Neural cell (in vitro differentiated cells): ENCODE results near the gene SHC2. TPM values are rescaled to one million over a fixed set of nuclear protein-coding genes. Genes with fewer than 3 reads are reported as not detected.

Source experiments
- H2AFZ ChIP-seq: fragments of 200-600, 300-800 bp; sonication (generic), shearing (Covaris generic); 2 replicates; pipeline ENCODE4 v1.6.0; 2014; ENCODE audit warnings: low read depth, mild to moderate bottlenecking, antibody characterized with exemption, low read length, moderate library complexity
- H3F3A ChIP-seq: fragments of 200-600 bp; shearing (Covaris generic); 2 replicates; pipeline ENCODE4 v1.6.1; 2016; ENCODE audit warnings: mild to moderate bottlenecking, moderate library complexity, mixed read lengths, antibody characterized with exemption, low read length; ENCODE audit not compliant: insufficient read depth, poor library complexity, severe bottlenecking
- H3K27ac ChIP-seq: fragments of 200-600, 300-800 bp; sonication (generic), shearing (Covaris generic); 2 replicates; pipeline ENCODE4 v1.5.1; 2014; ENCODE audit warnings: mild to moderate bottlenecking, low read length, moderate library complexity
- H3K27me3 ChIP-seq: fragments of 300-800, 200-600 bp; sonication (generic), shearing (Covaris generic); 2 replicates; pipeline ENCODE4 v1.6.0; 2014; ENCODE audit warnings: mild to moderate bottlenecking, low read depth, low read length, moderate library complexity; ENCODE audit not compliant: insufficient read depth
- H3K36me3 ChIP-seq: fragments of 300-800, 200-600 bp; sonication (generic), shearing (Covaris generic); 2 replicates; pipeline ENCODE4 v1.5.1; 2014; ENCODE audit warnings: mild to moderate bottlenecking, antibody characterized with exemption, low read length, moderate library complexity; ENCODE audit not compliant: insufficient read depth
- H3K4me2 ChIP-seq: fragments of 300-800, 200-600 bp; sonication (generic), shearing (Covaris generic); 2 replicates; pipeline ENCODE4 v1.6.0; 2014; ENCODE audit warnings: mild to moderate bottlenecking, low read length
- H3K4me3 ChIP-seq: fragments of 300-800, 200-600 bp; sonication (generic), shearing (Covaris generic); 2 replicates; pipeline ENCODE4 v1.5.1; 2014; ENCODE audit warnings: mild to moderate bottlenecking, low read length, moderate library complexity
- H3K79me2 ChIP-seq: fragments of 200-600 bp; shearing (Covaris generic); replicated peaks from 2 replicates; pipeline ENCODE4 v1.6.0; 2014; ENCODE audit warnings: mild to moderate bottlenecking, low read length, moderate library complexity; ENCODE audit not compliant: insufficient read depth
- H3K9ac ChIP-seq: fragments of 300-800, 200-600 bp; sonication (generic), shearing (Covaris generic); 2 replicates; pipeline ENCODE4 v1.6.1; 2016; ENCODE audit warnings: mild to moderate bottlenecking, low read length, mixed read lengths
- H3K9me2 ChIP-seq: fragments of 200-600 bp; shearing (Covaris generic); 2 replicates; pipeline ENCODE4 v1.6.1; 2016; ENCODE audit warnings: mild to moderate bottlenecking, low read length, mixed read lengths; ENCODE audit not compliant: insufficient read depth
- H3K9me3 ChIP-seq: fragments of 200-600, 300-800 bp; sonication (generic), shearing (Covaris generic); 2 replicates; pipeline ENCODE4 v1.6.1; 2016; ENCODE audit warnings: mild to moderate bottlenecking, mixed run types, low read length, moderate library complexity, mixed read lengths
- H4K20me1 ChIP-seq: fragments of 200-600 bp; shearing (Covaris generic); 2 replicates; pipeline ENCODE4 v1.6.1; 2016; ENCODE audit warnings: mild to moderate bottlenecking, mixed run types; ENCODE audit not compliant: insufficient read depth
- CTCF ChIP-seq: fragments of 450-650 bp; IDR thresholded peaks from 2 replicates; pipeline ENCODE4 v1.5.1; 2014; ENCODE audit warnings: antibody characterized with exemption, mild to moderate bottlenecking, moderate library complexity; ENCODE audit not compliant: poor library complexity, severe bottlenecking
- EP300 ChIP-seq: fragments of 450-650 bp; conservative IDR thresholded peaks from 2 replicates; pipeline ENCODE4 v1.6.1; 2014; ENCODE audit warnings: antibody characterized with exemption, mild to moderate bottlenecking, moderate library complexity; ENCODE audit not compliant: poor library complexity, severe bottlenecking
- EZH2 ChIP-seq: fragments of 200-600, 300-800 bp; shearing (Covaris generic), sonication (generic); IDR thresholded peaks from 2 replicates; pipeline ENCODE4 v1.6.1; 2014; ENCODE audit warnings: antibody characterized with exemption, low read length, borderline replicate concordance, mild to moderate bottlenecking; ENCODE audit not compliant: insufficient read depth, poor library complexity, severe bottlenecking
- MXI1 ChIP-seq: fragments of 450-650 bp; conservative IDR thresholded peaks from 2 replicates; pipeline ENCODE4 v1.6.1; 2014; ENCODE audit warnings: antibody characterized with exemption, mild to moderate bottlenecking; ENCODE audit not compliant: poor library complexity, severe bottlenecking
- POLR2AphosphoS5 ChIP-seq: IDR thresholded peaks from 2 replicates; pipeline ENCODE4 v1.6.1; 2012
- RAD21 ChIP-seq: fragments of 450-650 bp; conservative IDR thresholded peaks from 2 replicates; pipeline ENCODE4 v1.6.1; 2014; ENCODE audit warnings: antibody characterized with exemption, mild to moderate bottlenecking, moderate library complexity
- REST ChIP-seq: IDR thresholded peaks from 2 replicates; pipeline ENCODE4 v1.6.1; 2012; ENCODE audit warnings: borderline replicate concordance
- SMC3 ChIP-seq: fragments of 450-650 bp; conservative IDR thresholded peaks from 2 replicates; pipeline ENCODE4 v1.6.1; 2014; ENCODE audit warnings: antibody characterized with exemption, mild to moderate bottlenecking, moderate library complexity; ENCODE audit not compliant: poor library complexity
- TAF1 ChIP-seq: IDR thresholded peaks from 2 replicates; pipeline ENCODE4 v1.6.1; 2012; ENCODE audit warnings: low read depth
- polyA plus RNA-seq: library from polyadenylated mRNA; depleted of rRNA; stranded (reverse); fragments of >200 nt; gene quantifications from 2 replicates; pipeline ENCODE4 v1.2.3, GENCODE V29; 2014

The SHC2 gene
- polyA plus RNA-seq, 1 donor from 2014 or later = 75.8 TPM

- no peaks in the 10 kb centered on the region for H3K9me3 ChIP-seq
- H3K4me2 ChIP-seq = no peak overlapping the region
- no peak for TF ChIP-seq RAD21
- TF ChIP-seq EP300 = no peak
- H3K36me3 ChIP-seq = no peaks in the 10 kb centered on the region
- no peak overlapping the region for H3K27ac ChIP-seq
- H3K27me3 ChIP-seq = no peaks in the 10 kb centered on the region
- no peak overlapping the region for H3K4me3 ChIP-seq
- H3K79me2 ChIP-seq = peaks cover 2% of the 10 kb centered on the region
- no peaks in the 10 kb centered on the region for H3K9me2 ChIP-seq
- no peak overlapping the region for H2AFZ ChIP-seq
- no peaks in the 10 kb centered on the region for H4K20me1 ChIP-seq
- H3K9ac ChIP-seq = no peak overlapping the region
- H3F3A ChIP-seq = no peaks in the 10 kb centered on the region
Observed at GRCh38 chr19:406135-406781, 54.6 kb downstream of the SHC2 start.

- TF ChIP-seq TAF1 (no peak), SMC3 (no peak), CTCF (no peak), REST (no peak), MXI1 (no peak), RAD21 (no peak), EP300 (no peak), POLR2AphosphoS5 (no peak), EZH2 (no peak)
- Histone ChIP-seq H3K4me2 (no peak overlapping the region), H3F3A (no peaks in the 10 kb centered on the region), H3K4me3 (no peak overlapping the region), H3K36me3 (no peaks in the 10 kb centered on the region), H3K9ac (no peak overlapping the region), H3K27ac (no peak overlapping the region), H4K20me1 (no peaks in the 10 kb centered on the region), H3K9me2 (no peaks in the 10 kb centered on the region), H3K79me2 (peaks cover 2% of the 10 kb centered on the region), H3K27me3 (no peaks in the 10 kb centered on the region), H3K9me3 (no peaks in the 10 kb centered on the region), H2AFZ (no peak overlapping the region)
Observed at GRCh38 chr19:405121-405965, 55.5 kb downstream of the SHC2 start.
